ENCODE results near the gene SNX27.

DNA sequence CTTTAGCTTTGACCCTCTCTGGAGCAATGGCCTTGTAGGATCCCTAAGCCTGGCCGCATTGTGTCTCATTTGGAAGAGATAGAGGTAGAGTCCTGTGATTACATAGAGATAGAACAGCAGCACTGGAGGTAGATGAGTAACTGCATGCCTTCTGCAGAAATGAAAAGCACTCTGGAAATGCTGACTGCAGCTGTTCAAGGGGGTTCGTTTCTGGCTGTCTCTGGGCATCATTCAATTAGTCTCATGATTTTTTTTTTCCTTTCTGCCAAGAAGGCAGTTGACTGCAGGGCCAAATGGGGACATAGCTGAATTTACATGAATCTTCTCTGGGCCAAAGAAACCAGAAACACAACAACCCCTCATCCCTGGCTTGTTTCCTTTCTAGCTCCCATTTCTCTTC, 28.1 kb upstream of the SNX27 start:
- TF ChIP-seq, protein P1, sequence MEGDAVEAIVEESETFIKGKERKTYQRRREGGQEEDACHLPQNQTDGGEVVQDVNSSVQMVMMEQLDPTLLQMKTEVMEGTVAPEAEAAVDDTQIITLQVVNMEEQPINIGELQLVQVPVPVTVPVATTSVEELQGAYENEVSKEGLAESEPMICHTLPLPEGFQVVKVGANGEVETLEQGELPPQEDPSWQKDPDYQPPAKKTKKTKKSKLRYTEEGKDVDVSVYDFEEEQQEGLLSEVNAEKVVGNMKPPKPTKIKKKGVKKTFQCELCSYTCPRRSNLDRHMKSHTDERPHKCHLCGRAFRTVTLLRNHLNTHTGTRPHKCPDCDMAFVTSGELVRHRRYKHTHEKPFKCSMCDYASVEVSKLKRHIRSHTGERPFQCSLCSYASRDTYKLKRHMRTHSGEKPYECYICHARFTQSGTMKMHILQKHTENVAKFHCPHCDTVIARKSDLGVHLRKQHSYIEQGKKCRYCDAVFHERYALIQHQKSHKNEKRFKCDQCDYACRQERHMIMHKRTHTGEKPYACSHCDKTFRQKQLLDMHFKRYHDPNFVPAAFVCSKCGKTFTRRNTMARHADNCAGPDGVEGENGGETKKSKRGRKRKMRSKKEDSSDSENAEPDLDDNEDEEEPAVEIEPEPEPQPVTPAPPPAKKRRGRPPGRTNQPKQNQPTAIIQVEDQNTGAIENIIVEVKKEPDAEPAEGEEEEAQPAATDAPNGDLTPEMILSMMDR (IDR thresholded peaks at IDR 0.05) = no peak
- TF ChIP-seq, protein P2, sequence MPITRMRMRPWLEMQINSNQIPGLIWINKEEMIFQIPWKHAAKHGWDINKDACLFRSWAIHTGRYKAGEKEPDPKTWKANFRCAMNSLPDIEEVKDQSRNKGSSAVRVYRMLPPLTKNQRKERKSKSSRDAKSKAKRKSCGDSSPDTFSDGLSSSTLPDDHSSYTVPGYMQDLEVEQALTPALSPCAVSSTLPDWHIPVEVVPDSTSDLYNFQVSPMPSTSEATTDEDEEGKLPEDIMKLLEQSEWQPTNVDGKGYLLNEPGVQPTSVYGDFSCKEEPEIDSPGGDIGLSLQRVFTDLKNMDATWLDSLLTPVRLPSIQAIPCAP (CRISPR knock-in tag; IDR thresholded peaks at IDR 0.05) = no peak
- TF ChIP-seq IRF2 (CRISPR knock-in tag; IDR thresholded peaks at IDR 0.05; ENCODE audit: borderline replicate concordance, low read depth) (no peak), NR2C2 (CRISPR knock-in tag; IDR thresholded peaks at IDR 0.05) (no peak), ZNF423 (CRISPR knock-in tag; IDR thresholded peaks at IDR 0.05) (no peak), ETV6 (CRISPR knock-in tag; IDR thresholded peaks at IDR 0.05) (no peak)
- TF ChIP-seq, protein P3, sequence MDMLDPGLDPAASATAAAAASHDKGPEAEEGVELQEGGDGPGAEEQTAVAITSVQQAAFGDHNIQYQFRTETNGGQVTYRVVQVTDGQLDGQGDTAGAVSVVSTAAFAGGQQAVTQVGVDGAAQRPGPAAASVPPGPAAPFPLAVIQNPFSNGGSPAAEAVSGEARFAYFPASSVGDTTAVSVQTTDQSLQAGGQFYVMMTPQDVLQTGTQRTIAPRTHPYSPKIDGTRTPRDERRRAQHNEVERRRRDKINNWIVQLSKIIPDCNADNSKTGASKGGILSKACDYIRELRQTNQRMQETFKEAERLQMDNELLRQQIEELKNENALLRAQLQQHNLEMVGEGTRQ (CRISPR knock-in tag; IDR thresholded peaks at IDR 0.05) = no peak
- TF ChIP-seq, protein P4, sequence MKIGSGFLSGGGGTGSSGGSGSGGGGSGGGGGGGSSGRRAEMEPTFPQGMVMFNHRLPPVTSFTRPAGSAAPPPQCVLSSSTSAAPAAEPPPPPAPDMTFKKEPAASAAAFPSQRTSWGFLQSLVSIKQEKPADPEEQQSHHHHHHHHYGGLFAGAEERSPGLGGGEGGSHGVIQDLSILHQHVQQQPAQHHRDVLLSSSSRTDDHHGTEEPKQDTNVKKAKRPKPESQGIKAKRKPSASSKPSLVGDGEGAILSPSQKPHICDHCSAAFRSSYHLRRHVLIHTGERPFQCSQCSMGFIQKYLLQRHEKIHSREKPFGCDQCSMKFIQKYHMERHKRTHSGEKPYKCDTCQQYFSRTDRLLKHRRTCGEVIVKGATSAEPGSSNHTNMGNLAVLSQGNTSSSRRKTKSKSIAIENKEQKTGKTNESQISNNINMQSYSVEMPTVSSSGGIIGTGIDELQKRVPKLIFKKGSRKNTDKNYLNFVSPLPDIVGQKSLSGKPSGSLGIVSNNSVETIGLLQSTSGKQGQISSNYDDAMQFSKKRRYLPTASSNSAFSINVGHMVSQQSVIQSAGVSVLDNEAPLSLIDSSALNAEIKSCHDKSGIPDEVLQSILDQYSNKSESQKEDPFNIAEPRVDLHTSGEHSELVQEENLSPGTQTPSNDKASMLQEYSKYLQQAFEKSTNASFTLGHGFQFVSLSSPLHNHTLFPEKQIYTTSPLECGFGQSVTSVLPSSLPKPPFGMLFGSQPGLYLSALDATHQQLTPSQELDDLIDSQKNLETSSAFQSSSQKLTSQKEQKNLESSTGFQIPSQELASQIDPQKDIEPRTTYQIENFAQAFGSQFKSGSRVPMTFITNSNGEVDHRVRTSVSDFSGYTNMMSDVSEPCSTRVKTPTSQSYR (CRISPR knock-in tag; IDR thresholded peaks at IDR 0.05) = no peak
- TF ChIP-seq, protein P5, sequence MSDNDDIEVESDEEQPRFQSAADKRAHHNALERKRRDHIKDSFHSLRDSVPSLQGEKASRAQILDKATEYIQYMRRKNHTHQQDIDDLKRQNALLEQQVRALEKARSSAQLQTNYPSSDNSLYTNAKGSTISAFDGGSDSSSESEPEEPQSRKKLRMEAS (CRISPR knock-in tag; IDR thresholded peaks at IDR 0.05) = no peak

Data from WTC11 (cell line).